A549 (cell line): ENCODE data around the gene NEGR1. TPM values are rescaled to one million over a fixed set of nuclear protein-coding genes. Genes with fewer than 3 reads are reported as not detected.

Experiments
- ATAC-seq, 2 experiments: fragments of 200-7000 bp in 1 of 2; fragments of >200 bp in 1 of 2; cut with Nextera tagmentation in 1 of 2; cut with Tn5 transposase in 1 of 2; 3 replicates each; pipeline versions ENCODE4 v1.8.0 to v1.9.1; 2018 to 2020; ENCODE audit warnings: mild to moderate bottlenecking in 1 of 2, moderate library complexity in 1 of 2
- CTCF ChIA-PET: fragments of 300-600 bp; sonication (Branson Sonifier 250); formaldehyde crosslinking; extraction: SDS; loops from one replicate; lab custom pipeline; 2021; ENCODE audit warnings: antibody characterized with exemption, inconsistent platforms; lab: Yijun Ruan, JAX
- POLR2A ChIA-PET: fragments of 350-600 bp; formaldehyde crosslinking; extraction: SDS; loops from one replicate; lab custom pipeline; 2021; ENCODE audit warnings: antibody characterized with exemption, inconsistent platforms; lab: Yijun Ruan, JAX
- DNase-seq, 2 experiments: peaks; one replicate each; pipeline versions ENCODE4 v3.0.0 to v3.0.0-alpha.2; 2011 to 2016; ENCODE audit warnings: low read depth in 1 of 2, low spot score in 1 of 2
- FAIRE-seq: peaks from 2 replicates; lab custom pipeline; 2011; peaks lifted over from hg19 to GRCh38; lab: Jason Lieb, UNC
- H3K27ac ChIP-seq, 2 experiments: fragments of >200 bp; sonication (Bioruptor Twin); formaldehyde crosslinking; 3 replicates each; pipeline ENCODE4 v1.5.1; 2016 to 2017
- H3K4me1 ChIP-seq: fragments of >200 bp; sonication (Bioruptor Twin); formaldehyde crosslinking; 3 replicates; pipeline ENCODE4 v1.6.1; 2016
- H3K4me2 ChIP-seq: fragments of >200 bp; sonication (Bioruptor Twin); formaldehyde crosslinking; 3 replicates; pipeline ENCODE4 v1.6.1; 2016
- H3K4me3 ChIP-seq: fragments of >200 bp; sonication (Bioruptor Twin); formaldehyde crosslinking; 3 replicates; pipeline ENCODE4 v1.5.1; 2016
- H3K9me3 ChIP-seq: fragments of >200 bp; sonication (Bioruptor Twin); formaldehyde crosslinking; 3 replicates; pipeline ENCODE4 v1.6.1; 2016
- CTCF ChIP-seq: fragments of >200 bp; sonication (Bioruptor Twin); formaldehyde crosslinking; IDR thresholded peaks from 3 replicates; pipeline ENCODE4 v1.5.1; 2016
- E2F6 ChIP-seq: IDR thresholded peaks from 2 replicates; pipeline ENCODE4 v1.6.1; 2012; ENCODE audit warnings: low read depth, borderline replicate concordance
- EHF ChIP-seq: fragments of 250-450 bp; sonication (Bioruptor Pico); IDR thresholded peaks from 2 replicates; pipeline ENCODE4 v1.5.0; 2020; ENCODE audit warnings: mild to moderate bottlenecking
- ESRRA ChIP-seq: fragments of 150-350 bp; IDR thresholded peaks from 2 replicates; pipeline ENCODE4 v1.6.1; 2014; ENCODE audit warnings: mild to moderate bottlenecking, low read length, borderline replicate concordance
- FOSL2 ChIP-seq, 2 experiments: fragments of 450-650 bp in 1 of 2; fragments of >200 bp in 1 of 2; sonication (Bioruptor Twin) in 1 of 2; formaldehyde crosslinking; IDR thresholded peaks; 2 replicates each; pipeline versions ENCODE4 v1.5.0 to v1.6.1; 2016 to 2020; ENCODE audit warnings: mild to moderate bottlenecking in 1 of 2, moderate library complexity in 1 of 2
- GATA3 ChIP-seq: IDR thresholded peaks from 2 replicates; pipeline ENCODE4 v1.6.1; 2012; ENCODE audit warnings: borderline replicate concordance
- HDAC2 ChIP-seq: fragments of 200-600 bp; sonication (generic); IDR thresholded peaks from 2 replicates; pipeline ENCODE4 v1.6.1; 2016
- HOXA7 ChIP-seq: fragments of 250-450 bp; sonication (Bioruptor Pico); IDR thresholded peaks from 2 replicates; pipeline ENCODE4 v1.5.0; 2020; ENCODE audit warnings: mild to moderate bottlenecking, moderate library complexity
- HOXB13 ChIP-seq: fragments of 250-450 bp; sonication (Bioruptor Pico); IDR thresholded peaks from 2 replicates; pipeline ENCODE4 v1.5.0; 2020; ENCODE audit warnings: low read depth, mild to moderate bottlenecking, moderate library complexity
- HOXB5 ChIP-seq: fragments of 250-450 bp; sonication (Bioruptor Pico); IDR thresholded peaks from 2 replicates; pipeline ENCODE4 v1.5.0; 2020; ENCODE audit warnings: mild to moderate bottlenecking, moderate library complexity
- JUN ChIP-seq, 2 experiments: fragments of >200 bp; sonication (Bioruptor Twin); formaldehyde crosslinking; IDR thresholded peaks; 2 replicates in 1 of 2; 3 replicates in 1 of 2; pipeline ENCODE4 v1.6.1; 2016 to 2017
- KDM5A ChIP-seq: fragments of 200-600 bp; sonication (generic); IDR thresholded peaks from 2 replicates; pipeline ENCODE4 v1.6.1; 2016; ENCODE audit warnings: antibody characterized with exemption, mild to moderate bottlenecking
- PHF8 ChIP-seq: fragments of 200-600 bp; sonication (generic); IDR thresholded peaks from 2 replicates; pipeline ENCODE4 v1.6.1; 2016; ENCODE audit warnings: low read depth, mild to moderate bottlenecking, antibody characterized with exemption, moderate library complexity, borderline replicate concordance
- RNF2 ChIP-seq: fragments of 200-600 bp; sonication (generic); IDR thresholded peaks from 2 replicates; pipeline ENCODE4 v1.6.1; 2016; ENCODE audit warnings: low read depth, mild to moderate bottlenecking, antibody characterized with exemption, moderate library complexity, borderline replicate concordance
- USF2 ChIP-seq: fragments of 450-650 bp; IDR thresholded peaks from 2 replicates; pipeline ENCODE4 v1.6.1; 2014; ENCODE audit warnings: antibody characterized with exemption
- ZFP36 ChIP-seq: fragments of 450-650 bp; IDR thresholded peaks from 2 replicates; pipeline ENCODE4 v1.6.1; 2014; ENCODE audit warnings: borderline replicate concordance; ENCODE audit not compliant: partially characterized antibody
- ZSCAN20 ChIP-seq: fragments of 250-450 bp; sonication (Bioruptor Pico); IDR thresholded peaks from 2 replicates; pipeline ENCODE4 v1.8.0; 2022; ENCODE audit warnings: mild to moderate bottlenecking, moderate library complexity
- WGBS: methylation state at CpG from one replicate; pipeline ENCODE4 v1.1.6; 2017; ENCODE audit errors: missing lambda C conversion rate; 5-methylcytosine and 5-hydroxymethylcytosine counted together
- polyA plus RNA-seq, 4 experiments: library from polyadenylated mRNA; depleted of rRNA in 3 of 4; stranded (reverse); fragments of >200 nt; fragmentation: RNase III in 1 of 4; extraction: RNeasy Plus Mini Kit Qiagen cat#74134 plus additional on column Dnase treatment in 1 of 4; gene quantifications; 2 replicates in 3 of 4; 3 replicates in 1 of 4; pipeline ENCODE4 v1.2.3, GENCODE V29; 2011 to 2017
- TF ChIP-seq, protein P1 (sequence below): fragments of 250-450 bp; sonication (Bioruptor Pico); IDR thresholded peaks from 2 replicates; pipeline ENCODE4 v1.5.0; 2020; ENCODE audit warnings: low read depth, mild to moderate bottlenecking, moderate library complexity
- TF ChIP-seq, protein P2 (sequence below): fragments of 200-600 bp; sonication (generic); IDR thresholded peaks from 2 replicates; pipeline ENCODE4 v1.6.1; 2016; ENCODE audit warnings: antibody characterized with exemption, mild to moderate bottlenecking, moderate library complexity
- TF ChIP-seq, protein P3 (sequence below): fragments of >200 bp; sonication (Bioruptor Twin); formaldehyde crosslinking; IDR thresholded peaks from 3 replicates; pipeline ENCODE4 v1.6.1; 2016
- TF ChIP-seq, protein P4 (sequence below): IDR thresholded peaks from 2 replicates; pipeline ENCODE4 v1.6.1; 2012

The NEGR1 gene
- polyA plus RNA-seq, 2 of the 4 experiments (the other 2 are of a cell fraction): not detected

DNA sequence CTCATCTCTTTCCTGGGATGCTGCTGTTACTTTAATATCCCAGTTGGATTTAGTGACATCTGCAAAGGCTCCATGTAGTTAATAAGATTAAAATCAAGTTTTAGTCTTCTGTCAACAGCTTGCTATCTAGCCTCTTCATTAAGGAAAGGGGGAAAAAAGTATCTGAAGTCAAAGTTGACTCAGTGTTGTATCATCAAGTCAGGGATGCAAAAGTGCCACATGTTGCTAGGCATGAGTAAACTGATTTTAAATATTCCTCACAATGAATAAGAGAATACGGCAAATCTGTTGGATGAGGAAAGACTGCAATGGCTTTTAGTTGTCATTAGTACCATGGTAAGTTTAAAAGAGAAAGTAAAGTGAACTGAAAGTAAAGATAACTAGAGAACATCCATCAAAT, 818.3 kb downstream of the NEGR1 start:
- H3K4me2 ChIP-seq: no peak overlapping the region
- CTCF ChIA-PET: no interaction called here
- TF ChIP-seq KDM5A (no peak), HOXB13 (no peak), E2F6 (no peak), HDAC2 (no peak), HOXA7 (no peak)
- TF ChIP-seq, protein P1, sequence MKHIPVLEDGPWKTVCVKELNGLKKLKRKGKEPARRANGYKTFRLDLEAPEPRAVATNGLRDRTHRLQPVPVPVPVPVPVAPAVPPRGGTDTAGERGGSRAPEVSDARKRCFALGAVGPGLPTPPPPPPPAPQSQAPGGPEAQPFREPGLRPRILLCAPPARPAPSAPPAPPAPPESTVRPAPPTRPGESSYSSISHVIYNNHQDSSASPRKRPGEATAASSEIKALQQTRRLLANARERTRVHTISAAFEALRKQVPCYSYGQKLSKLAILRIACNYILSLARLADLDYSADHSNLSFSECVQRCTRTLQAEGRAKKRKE: no peak
- H3K4me3 ChIP-seq: no peak overlapping the region
- no peak overlapping the region for H3K27ac ChIP-seq
- POLR2A ChIA-PET: no interaction called here
- no peaks in the 10 kb centered on the region for H3K9me3 ChIP-seq
- no peaks in the 10 kb centered on the region for H3K4me1 ChIP-seq
- FAIRE-seq (no peak), ATAC-seq (no peak), DNase-seq (no peak)
- WGBS: 32% methylated on average over 1 of the region's 1 CpG

DNA sequence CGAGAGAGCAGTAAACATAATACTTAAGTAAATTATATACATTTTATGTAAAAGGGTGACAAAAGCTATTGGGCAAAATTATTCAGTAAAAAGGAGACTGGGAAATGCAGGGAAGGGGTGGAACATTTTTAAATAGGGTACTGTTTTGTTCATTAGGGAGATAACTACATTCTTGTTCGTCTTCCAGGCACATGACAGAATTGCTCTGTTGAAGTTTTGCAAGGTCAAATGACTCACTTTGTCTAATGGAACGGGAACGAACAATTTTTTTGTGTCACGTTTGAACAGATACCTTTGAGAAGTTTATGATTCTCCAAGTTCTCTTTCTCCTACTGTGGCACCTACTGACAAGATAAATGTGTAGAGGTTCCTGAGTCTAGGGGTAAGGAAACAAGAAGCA, 819.2 kb downstream of the NEGR1 start:
- no peak for TF ChIP-seq EHF (CRISPR knock-in tag)
- no peak for TF ChIP-seq ESRRA
- TF ChIP-seq, protein P2, sequence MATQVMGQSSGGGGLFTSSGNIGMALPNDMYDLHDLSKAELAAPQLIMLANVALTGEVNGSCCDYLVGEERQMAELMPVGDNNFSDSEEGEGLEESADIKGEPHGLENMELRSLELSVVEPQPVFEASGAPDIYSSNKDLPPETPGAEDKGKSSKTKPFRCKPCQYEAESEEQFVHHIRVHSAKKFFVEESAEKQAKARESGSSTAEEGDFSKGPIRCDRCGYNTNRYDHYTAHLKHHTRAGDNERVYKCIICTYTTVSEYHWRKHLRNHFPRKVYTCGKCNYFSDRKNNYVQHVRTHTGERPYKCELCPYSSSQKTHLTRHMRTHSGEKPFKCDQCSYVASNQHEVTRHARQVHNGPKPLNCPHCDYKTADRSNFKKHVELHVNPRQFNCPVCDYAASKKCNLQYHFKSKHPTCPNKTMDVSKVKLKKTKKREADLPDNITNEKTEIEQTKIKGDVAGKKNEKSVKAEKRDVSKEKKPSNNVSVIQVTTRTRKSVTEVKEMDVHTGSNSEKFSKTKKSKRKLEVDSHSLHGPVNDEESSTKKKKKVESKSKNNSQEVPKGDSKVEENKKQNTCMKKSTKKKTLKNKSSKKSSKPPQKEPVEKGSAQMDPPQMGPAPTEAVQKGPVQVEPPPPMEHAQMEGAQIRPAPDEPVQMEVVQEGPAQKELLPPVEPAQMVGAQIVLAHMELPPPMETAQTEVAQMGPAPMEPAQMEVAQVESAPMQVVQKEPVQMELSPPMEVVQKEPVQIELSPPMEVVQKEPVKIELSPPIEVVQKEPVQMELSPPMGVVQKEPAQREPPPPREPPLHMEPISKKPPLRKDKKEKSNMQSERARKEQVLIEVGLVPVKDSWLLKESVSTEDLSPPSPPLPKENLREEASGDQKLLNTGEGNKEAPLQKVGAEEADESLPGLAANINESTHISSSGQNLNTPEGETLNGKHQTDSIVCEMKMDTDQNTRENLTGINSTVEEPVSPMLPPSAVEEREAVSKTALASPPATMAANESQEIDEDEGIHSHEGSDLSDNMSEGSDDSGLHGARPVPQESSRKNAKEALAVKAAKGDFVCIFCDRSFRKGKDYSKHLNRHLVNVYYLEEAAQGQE: no peak
- TF ChIP-seq, protein P3, sequence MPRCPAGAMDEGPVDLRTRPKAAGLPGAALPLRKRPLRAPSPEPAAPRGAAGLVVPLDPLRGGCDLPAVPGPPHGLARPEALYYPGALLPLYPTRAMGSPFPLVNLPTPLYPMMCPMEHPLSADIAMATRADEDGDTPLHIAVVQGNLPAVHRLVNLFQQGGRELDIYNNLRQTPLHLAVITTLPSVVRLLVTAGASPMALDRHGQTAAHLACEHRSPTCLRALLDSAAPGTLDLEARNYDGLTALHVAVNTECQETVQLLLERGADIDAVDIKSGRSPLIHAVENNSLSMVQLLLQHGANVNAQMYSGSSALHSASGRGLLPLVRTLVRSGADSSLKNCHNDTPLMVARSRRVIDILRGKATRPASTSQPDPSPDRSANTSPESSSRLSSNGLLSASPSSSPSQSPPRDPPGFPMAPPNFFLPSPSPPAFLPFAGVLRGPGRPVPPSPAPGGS: no peak
- TF ChIP-seq, protein P1: no peak
- no peak for TF ChIP-seq JUN (IDR thresholded peaks at IDR 0.05)
- TF ChIP-seq ZFP36: no peak
- TF ChIP-seq HOXB5 (CRISPR knock-in tag): no peak
- no peak for TF ChIP-seq GATA3
- TF ChIP-seq PHF8: no peak
- TF ChIP-seq USF2: no peak
- TF ChIP-seq ZSCAN20 (CRISPR knock-in tag): no peak
- TF ChIP-seq CTCF: no peak
- TF ChIP-seq RNF2: no peak
- TF ChIP-seq, protein P4, sequence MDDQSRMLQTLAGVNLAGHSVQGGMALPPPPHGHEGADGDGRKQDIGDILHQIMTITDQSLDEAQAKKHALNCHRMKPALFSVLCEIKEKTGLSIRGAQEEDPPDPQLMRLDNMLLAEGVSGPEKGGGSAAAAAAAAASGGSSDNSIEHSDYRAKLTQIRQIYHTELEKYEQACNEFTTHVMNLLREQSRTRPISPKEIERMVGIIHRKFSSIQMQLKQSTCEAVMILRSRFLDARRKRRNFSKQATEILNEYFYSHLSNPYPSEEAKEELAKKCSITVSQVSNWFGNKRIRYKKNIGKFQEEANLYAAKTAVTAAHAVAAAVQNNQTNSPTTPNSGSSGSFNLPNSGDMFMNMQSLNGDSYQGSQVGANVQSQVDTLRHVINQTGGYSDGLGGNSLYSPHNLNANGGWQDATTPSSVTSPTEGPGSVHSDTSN: no peak
- TF ChIP-seq FOSL2 (IDR thresholded peaks at IDR 0.05): no peak
- TF ChIP-seq FOSL2 (CRISPR knock-in tag; IDR thresholded peaks at IDR 0.05): no peak
- TF ChIP-seq, all 56 proteins: peak for 0
- DNase-seq (no peak), ATAC-seq (no peak), FAIRE-seq (no peak)
- no peak overlapping the region for H3K4me3 ChIP-seq
- no peaks in the 10 kb centered on the region for H3K4me1 ChIP-seq
- ChIA-PET POLR2A (no interaction called here), CTCF (no interaction called here)
- WGBS: 6% methylated on average over 5 of the region's 5 CpGs
- H3K4me2 ChIP-seq: no peak overlapping the region
- H3K9me3 ChIP-seq: no peaks in the 10 kb centered on the region
- H3K27ac ChIP-seq: no peak overlapping the region
